NCI-H2081 treated with DMSO at 0.1 percent for 48 hours (cell line): Measurements from ENCODE around the gene EMILIN2.
"Not testable (repeated sequence)": the region's sequence is repeated elsewhere in the genome, so short reads cannot be mapped to it uniquely, and the experiment has no call there.

Source experiments
- DNase-seq: peaks from one replicate; lab custom pipeline; 2025; lab: John Stamatoyannopoulos, UW

The EMILIN2 gene

DNA sequence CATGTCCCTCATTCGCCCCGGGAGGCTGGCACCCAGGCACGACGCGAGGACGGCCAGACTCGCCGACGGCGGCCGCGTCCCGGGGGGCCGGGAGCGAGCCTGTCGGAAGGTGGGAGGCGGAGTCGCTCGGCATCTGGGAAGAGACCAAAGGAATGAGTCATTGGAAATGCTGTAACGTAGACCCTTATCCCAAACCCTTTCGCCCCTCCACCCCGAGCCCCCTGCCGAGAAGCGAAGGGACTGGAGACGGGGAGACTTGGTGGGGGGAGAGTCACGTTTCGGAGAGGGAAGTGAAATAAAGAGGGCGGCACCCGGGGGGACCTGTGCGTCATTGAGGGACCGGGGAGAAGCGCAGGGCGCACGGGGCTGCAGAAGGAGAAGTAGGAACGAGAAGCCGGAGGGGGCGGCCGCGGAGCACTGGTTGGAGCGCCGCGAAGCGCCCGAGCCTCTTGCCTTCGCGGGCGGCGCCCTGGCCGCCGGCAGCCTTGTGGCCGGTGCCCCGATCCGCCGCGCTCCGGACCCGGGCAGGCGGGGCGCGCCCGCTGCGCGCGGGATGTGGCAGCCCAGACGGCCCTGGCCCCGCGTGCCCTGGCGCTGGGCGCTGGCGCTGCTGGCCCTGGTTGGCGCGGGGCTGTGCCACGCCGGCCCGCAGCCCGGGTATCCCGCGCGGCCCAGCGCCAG is at the start of gene EMILIN2:
Gene EMILIN2 (plus strand): TSS at position 371 of the 681 bp plus-strand sequence. CDS start 183 bp downstream, at position 554.
- DNase-seq = no peak

GRCh38 chr18:2797951-2798350 is 48.9 kb upstream of the EMILIN2 start:
- DNase-seq = no peak

DNA sequence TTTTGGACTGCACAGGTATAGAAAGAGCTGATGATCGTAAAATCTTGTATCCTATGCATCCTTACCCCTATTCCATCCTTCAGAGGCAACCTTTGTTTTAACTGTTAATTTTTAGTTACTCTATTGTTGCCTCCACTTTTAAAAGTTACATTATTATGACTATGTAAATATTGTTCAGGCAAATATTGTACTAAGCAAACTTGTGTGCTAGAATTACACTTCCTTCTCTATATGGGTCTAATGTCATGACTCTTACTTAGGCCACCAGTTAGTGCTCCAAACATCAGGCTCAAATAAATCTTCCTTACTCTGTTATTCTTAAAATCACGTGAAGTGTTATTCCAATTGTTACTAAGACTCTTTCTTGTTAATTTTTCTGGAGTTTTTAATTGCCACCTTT is 47.4 kb upstream of the EMILIN2 start:
- no peak for DNase-seq

- DNase-seq = no peak
These were observed 40.5 kb upstream of the EMILIN2 start for GRCh38 chr18:2805970-2806943.

- not testable (repeated sequence) for DNase-seq
These were observed 38.2 kb upstream of the EMILIN2 start for GRCh38 chr18:2808640-2809039.

- not testable (repeated sequence) for DNase-seq
These were observed 37.1 kb upstream of the EMILIN2 start for GRCh38 chr18:2809666-2810183.

- DNase-seq = no peak
These were observed 35.4 kb upstream of the EMILIN2 start for GRCh38 chr18:2811416-2811815.

GRCh38 chr18:2814928-2815327 is 31.9 kb upstream of the EMILIN2 start:
- no peak for DNase-seq

- DNase-seq = no peak
These were observed 28.5 kb upstream of the EMILIN2 start for GRCh38 chr18:2818281-2818680.

- no peak for DNase-seq
These were observed 25.1 kb upstream of the EMILIN2 start for GRCh38 chr18:2821695-2822094.

DNA sequence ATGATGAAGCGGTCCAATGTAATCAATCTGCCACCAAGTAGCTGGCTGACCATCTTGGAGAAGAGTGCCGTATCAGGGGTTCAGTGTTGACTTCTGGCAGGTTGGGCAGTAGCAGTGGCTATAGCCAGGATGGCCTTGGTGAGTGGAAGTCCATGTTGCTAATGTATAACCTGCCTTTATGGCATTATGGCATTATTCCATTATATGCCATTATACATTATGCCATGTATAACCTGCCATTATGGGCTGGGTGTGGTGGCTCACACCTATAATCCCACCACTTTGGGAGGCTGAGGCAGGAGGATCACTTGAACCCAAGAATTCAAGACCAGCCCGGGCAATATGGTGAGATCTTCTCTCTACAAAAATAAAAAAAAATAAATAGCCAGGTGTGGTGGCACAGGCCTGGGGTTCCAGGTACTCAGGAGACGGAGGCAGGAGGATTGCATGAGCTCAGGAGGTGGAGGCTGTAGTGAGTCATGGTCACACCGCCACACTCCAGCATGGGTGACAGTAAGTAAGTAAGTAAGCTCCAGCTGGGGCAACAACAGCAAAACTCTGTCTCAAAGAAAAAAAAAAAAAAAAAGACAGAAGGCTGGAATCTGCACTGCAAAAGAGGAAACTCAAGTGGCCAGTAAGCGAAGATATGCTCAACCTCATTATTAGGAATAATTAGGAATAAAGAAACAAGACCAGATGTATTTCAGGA is 24.4 kb upstream of the EMILIN2 start:
- DNase-seq = no peak

DNA sequence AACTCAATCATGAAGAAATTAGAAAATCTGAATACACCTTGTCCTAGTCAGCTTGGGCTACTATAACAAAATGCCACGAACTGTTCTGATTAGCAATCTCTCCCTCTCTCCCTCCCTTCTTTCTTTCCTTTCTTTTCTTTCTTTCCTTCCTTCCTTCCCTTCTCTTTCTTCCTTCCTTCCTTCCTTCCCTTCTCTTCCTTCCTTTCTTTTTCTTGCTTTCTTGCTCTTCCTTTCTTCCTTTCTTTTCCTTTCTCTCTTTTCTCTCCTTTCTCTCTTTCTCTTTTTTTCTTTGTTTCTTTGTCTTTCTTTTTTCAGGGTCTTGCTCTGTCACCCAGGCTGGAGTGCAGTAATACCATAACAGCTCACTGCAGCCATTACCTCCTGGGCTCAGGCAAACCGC is 23.6 kb upstream of the EMILIN2 start:
- no peak for DNase-seq

GRCh38 chr18:2823966-2824365 is 22.8 kb upstream of the EMILIN2 start:
- DNase-seq = no peak

DNA sequence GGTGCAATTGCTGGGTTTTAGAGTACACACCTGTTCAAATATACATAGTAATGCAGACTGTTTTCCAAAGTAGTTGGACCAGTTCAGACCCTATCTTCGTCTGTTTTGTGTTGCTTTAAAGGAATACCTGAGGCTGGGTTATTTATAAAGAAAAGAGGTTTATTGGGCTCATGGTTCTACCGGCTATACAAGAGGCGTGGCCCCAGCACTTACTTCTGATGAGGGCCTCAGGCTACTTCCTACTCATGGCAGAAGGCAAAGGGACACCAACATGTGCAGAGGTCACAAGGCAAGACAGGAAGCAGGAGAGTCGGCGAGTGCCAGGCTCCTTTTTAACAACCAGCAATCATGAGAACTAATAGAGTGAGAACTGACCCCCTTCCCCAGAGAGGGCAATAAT is 21.9 kb upstream of the EMILIN2 start:
- no peak for DNase-seq

DNA sequence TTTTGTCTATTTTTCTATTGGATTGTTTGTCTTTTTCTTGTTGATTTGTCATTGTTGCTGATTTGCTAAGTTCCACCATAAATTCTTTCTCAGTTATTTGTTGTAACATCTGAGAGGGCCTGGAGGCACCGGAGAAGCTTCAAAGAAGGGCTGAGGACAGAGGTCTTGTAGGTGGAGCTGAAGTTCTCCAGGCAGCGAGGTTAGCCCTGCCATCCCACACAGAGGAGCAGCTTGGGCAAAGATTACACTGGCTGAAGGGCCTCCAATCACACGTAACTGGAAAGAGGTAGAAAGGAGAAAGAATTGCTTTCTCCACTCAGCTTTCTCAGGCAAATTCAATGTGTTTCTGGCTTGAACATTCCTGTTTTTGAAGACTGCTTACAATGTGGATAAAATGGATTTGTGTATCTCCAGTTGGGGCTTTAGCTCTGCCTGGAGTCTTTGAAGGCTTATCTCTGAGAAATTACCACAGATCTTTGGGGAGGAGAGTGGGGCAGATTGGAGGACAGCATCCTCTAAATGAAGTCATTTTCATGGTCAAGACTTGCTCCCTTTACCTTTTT is 21.1 kb upstream of the EMILIN2 start:
- DNase-seq = no peak

DNA sequence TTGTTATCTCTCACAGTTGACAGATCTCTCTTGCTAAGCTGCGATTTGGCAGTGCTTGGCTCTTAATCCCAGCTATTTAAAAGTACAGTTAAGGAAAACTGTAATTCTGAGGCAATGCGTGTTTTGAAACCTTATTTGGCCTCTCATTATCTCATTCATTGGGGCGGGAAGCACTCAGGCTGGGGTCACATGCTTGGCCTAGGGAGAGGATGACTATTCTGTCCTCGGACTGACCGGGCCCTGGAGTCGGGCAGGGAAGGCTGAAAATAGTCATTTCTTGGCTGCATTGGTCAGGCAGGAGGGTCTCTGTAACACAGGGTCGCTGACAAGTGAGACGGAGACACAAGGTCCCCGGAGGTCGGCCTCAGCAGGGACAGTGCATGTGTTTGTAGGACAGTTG is 20.2 kb upstream of the EMILIN2 start:
- no peak for DNase-seq

DNA sequence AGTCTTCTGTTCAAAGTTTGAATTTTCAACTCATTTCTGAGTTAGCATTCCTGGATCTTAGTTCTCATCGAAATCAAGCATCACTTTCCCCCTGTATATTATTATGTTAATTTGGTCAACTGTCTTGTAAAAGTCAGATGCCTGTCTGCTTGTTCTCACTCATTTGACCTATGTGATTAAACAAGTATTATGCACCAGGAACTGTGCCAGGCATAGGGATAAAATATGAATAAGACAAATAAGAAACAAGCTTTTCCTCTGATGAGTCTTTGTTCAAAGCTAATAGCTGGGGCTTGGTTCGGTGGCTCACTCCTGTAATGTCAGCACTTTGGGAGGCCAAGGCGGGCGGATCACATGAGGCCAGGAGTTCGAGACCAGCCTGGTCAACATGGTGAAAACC is 19.7 kb upstream of the EMILIN2 start:
- no peak for DNase-seq

DNA sequence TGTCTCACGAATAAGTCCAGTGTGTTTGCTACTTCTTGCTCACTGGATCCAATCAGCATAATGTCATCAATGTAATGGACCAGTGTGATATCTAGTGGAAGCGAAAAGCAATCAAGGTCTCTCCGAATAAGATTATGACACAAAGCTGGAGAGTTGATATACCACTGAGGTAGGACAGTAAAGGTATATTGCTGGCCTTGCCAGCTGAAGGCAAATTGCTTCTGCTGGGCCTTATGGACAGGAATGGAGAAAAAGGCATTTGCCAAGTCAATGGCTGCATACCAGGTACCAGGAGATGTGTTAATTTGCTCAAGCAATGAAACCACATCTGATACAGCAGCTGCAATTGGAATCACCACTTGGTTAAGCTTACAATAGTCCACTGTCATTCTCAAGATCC is 10.7 kb upstream of the EMILIN2 start:
- not testable (repeated sequence) for DNase-seq

- DNase-seq = not testable (repeated sequence)
These were observed 9.5 kb upstream of the EMILIN2 start for GRCh38 chr18:2837290-2837689.

- DNase-seq = no peak
These were observed 7.6 kb upstream of the EMILIN2 start for GRCh38 chr18:2839202-2839601.

DNA sequence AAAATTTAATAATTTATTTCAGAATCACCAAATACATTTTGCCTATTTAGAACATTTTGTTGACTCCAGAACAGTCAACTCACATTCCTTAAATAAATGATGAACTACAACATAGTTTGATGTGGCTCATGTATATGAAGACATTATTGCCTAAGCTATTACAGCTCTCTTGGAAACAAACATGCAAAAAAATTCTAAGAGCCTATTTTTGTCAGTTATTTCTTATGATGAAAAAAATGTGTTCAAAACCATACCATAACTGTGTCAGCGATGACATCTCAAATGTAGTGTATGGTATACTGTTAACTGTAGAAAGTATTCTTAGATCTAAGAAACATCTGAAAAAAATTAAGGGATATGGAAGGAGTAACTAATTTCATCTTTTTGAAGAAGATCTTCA is 6.3 kb upstream of the EMILIN2 start:
- no peak for DNase-seq

- DNase-seq = no peak
These were observed 3.7 kb upstream of the EMILIN2 start for GRCh38 chr18:2843146-2843545.
